ENCODE data around the gene TNFRSF12A. TPM values are rescaled to one million over a fixed set of nuclear protein-coding genes. Genes with fewer than 3 reads are reported as not detected.

TNFRSF12A gene
- total and polyA plus RNA-seq, 12 donors, result 28.0 to 740 (median 108) TPM

- Histone ChIP-seq H3K36me3 (no peaks in the 10 kb centered on the region), H3K27ac (no peak overlapping the region), H3K4me3 (no peak overlapping the region), H3K9me3 (no peaks in the 10 kb centered on the region), H3K27me3 (peaks cover 0 to 32% (median 11%) of the 10 kb centered on the region in 7 donors), H3K4me1 (peaks cover 3 to 26% (median 10%) of the 10 kb centered on the region in 9 donors)
- intact Hi-C loops (cut with DNase I), result no loop called here
- no peak for DNase-seq
- TF ChIP-seq CTCF (IDR thresholded peaks at IDR 0.05), result no peak
- no peak for ATAC-seq
- 68 to 69% methylated on average over 8 of the region's 8 CpGs for WGBS, 2 donors
These were observed 31.5 kb upstream of the TNFRSF12A start for GRCh38 chr16:2988590-2989099.

GRCh38 chr16:2990891-2991290 is 29.3 kb upstream of the TNFRSF12A start:
- ATAC-seq (no peak), DNase-seq (no peak)
- H3K27me3 ChIP-seq, result peaks cover 0 to 32% (median 11%) of the 10 kb centered on the region in 7 donors
- no peak for TF ChIP-seq CTCF (IDR thresholded peaks at IDR 0.05)
- intact Hi-C loops (cut with DNase I), result no loop called here
- H3K4me3 ChIP-seq, result no peak overlapping the region
- H3K9me3 ChIP-seq, result no peaks in the 10 kb centered on the region
- peaks cover 0 to 6% (median 0%) of the 10 kb centered on the region in 9 donors for H3K4me1 ChIP-seq
- 75% methylated on average over 10 of the region's 10 CpGs for WGBS, 2 donors
- no peak overlapping the region for H3K27ac ChIP-seq
- H3K36me3 ChIP-seq, result no peaks in the 10 kb centered on the region

GRCh38 chr16:2991566-2992261 is 28.5 kb upstream of the TNFRSF12A start:
- no peak for TF ChIP-seq CTCF (IDR thresholded peaks at IDR 0.05)
- H3K27me3 ChIP-seq, result peaks cover 0 to 32% (median 11%) of the 10 kb centered on the region in 7 donors
- H3K4me3 ChIP-seq, result no peak overlapping the region
- H3K36me3 ChIP-seq, result no peaks in the 10 kb centered on the region
- intact Hi-C loops (cut with DNase I), result no loop called here
- no peaks in the 10 kb centered on the region for H3K9me3 ChIP-seq
- no peak overlapping the region for H3K27ac ChIP-seq
- WGBS, 2 donors, result 85 to 88% methylated on average over 12 of the region's 12 CpGs
- ATAC-seq, result no peak
- no peaks in the 10 kb centered on the region for H3K4me1 ChIP-seq
- no peak for DNase-seq

- no peak for TF ChIP-seq CTCF (IDR thresholded peaks at IDR 0.05)
- ATAC-seq, result no peak
- no peaks in the 10 kb centered on the region for H3K4me1 ChIP-seq
- intact Hi-C loops (cut with DNase I), result no loop called here
- no peaks in the 10 kb centered on the region for H3K36me3 ChIP-seq
- peaks cover 0 to 29% (median 11%) of the 10 kb centered on the region in 7 donors for H3K27me3 ChIP-seq
- no peak for DNase-seq
- H3K4me3 ChIP-seq, result no peak overlapping the region
- no peaks in the 10 kb centered on the region for H3K9me3 ChIP-seq
- H3K27ac ChIP-seq, result no peak overlapping the region
- 80 to 86% methylated on average over 14 of the region's 14 CpGs for WGBS, 2 donors
These were observed 27.6 kb upstream of the TNFRSF12A start for GRCh38 chr16:2992383-2993081.

Data from heart right ventricle (tissue), 16 donors.